Activated CD4-positive, alpha-beta T cell treated with anti-CD3 and anti-CD28 coated beads, Interleukin-2, amount 50 U/mL, for 1 hour (primary cell): ENCODE data around the gene PCDHB3.
A peak's percentile ranks its signal among the peaks of the same experiment; 100 is the strongest.
"Not testable (repeated sequence)": the region's sequence is repeated elsewhere in the genome, so short reads cannot be mapped to it uniquely, and the experiment has no call there.

Source experiments
- DNase-seq: peaks from one replicate; pipeline ENCODE4 v3.0.0-alpha.2; 2020

Gene PCDHB3

DNA sequence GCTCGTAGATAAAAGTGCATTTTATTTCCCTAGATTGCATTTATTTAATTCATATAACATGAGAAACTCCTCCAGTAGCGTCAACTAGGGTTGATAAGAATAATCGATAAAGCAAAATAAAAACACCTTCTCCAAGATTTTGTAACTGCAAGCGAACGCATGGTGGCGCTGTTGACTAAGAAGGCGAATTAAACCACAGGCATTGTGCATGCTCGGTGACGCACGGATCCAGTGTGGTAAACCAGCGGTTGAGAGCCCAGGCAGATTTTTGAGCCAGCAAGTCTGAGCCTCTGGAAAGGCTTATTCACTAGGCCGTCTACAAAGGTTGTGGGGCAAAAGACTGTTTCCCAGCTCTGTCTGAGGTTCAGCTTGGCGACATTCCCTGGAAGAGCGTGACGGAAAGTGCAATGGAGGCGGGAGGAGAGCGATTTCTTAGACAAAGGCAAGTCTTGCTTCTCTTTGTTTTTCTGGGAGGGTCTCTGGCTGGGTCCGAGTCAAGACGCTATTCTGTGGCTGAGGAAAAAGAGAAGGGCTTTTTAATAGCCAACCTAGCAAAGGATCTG lies at the start of gene PCDHB3:
Gene PCDHB3, plus strand, starts transcription at position 231 of the 563 bp plus-strand sequence. Its CDS starts 177 bp downstream, at position 408.
- peak; percentile 9 for DNase-seq

GRCh38 chr5:141050622-141051520 lies 49.4 kb upstream of the PCDHB3 start, which contains the start of gene PCDHB1:
PCDHB1 (plus strand) TSS chr5:141051374; CDS start chr5:141051471, 97 bp downstream.
- DNase-seq, result no peak

- DNase-seq, result no peak
These were observed 48.8 kb upstream of the PCDHB3 start for GRCh38 chr5:141051521-141051866.

DNA sequence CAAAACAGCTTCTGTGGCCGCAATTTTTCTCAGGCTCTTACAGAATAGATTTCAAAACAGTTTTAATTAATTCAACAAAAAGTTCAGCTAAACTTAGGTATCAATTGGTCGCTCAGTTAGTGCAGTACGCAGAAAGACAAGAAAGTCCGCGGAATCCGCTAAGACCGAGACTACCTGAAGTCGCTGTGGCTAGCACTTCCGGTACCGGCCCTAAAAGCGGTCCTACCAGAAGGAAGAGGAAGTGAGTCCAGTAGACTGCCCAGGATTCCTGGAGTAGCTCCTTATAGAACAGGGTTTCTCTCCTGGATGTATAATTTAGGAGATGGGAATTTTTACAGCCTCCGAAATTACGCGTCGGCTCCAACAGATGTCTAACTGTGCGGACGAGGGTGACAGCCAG lies 22.4 kb upstream of the PCDHB3 start:
- no peak for DNase-seq

DNA sequence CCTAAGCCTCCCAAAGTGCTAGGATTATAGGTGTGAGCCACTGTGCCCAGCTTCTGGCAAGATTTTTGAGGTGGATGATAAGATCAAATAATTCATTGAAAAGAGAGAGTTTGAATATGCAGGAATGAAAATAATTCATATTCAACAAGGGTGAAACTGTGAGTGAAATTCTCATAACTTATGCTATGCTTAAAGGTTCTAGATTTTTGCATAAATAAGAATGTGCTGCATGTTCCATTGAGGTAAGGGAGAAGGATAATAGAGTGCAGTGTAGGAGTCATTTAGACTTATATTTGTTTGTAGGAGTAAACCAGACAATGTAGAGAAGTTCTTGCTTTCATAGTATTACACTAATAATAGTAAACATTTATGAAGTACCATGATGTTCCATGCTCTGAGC lies 18.0 kb upstream of the PCDHB3 start:
- no peak for DNase-seq

DNA sequence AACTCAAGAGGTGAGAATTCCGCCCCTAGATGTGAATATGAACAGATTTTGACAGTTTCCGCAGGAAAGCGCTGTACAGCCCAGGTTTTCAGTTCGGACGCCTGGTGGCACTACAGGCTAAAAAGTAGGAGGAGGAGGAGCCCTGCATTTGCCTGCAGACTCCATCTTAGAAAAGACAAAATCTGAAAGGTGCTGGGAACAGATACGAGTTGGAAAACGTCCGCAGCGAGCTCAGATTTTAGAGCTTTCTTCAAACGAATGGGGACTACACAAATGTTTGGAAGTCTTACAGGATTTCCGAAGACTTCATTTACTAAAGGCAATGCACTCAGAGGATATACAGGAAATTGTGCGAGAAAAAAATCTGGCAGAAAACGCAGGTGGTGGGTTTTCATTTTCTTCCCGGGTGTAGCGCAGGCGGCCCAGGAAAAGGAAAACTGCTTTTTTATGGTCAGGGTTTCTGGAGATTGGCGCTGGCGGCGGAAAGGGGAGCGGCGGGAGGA lies 15.7 kb upstream of the PCDHB3 start:
- DNase-seq, result peak; percentile 30

DNA sequence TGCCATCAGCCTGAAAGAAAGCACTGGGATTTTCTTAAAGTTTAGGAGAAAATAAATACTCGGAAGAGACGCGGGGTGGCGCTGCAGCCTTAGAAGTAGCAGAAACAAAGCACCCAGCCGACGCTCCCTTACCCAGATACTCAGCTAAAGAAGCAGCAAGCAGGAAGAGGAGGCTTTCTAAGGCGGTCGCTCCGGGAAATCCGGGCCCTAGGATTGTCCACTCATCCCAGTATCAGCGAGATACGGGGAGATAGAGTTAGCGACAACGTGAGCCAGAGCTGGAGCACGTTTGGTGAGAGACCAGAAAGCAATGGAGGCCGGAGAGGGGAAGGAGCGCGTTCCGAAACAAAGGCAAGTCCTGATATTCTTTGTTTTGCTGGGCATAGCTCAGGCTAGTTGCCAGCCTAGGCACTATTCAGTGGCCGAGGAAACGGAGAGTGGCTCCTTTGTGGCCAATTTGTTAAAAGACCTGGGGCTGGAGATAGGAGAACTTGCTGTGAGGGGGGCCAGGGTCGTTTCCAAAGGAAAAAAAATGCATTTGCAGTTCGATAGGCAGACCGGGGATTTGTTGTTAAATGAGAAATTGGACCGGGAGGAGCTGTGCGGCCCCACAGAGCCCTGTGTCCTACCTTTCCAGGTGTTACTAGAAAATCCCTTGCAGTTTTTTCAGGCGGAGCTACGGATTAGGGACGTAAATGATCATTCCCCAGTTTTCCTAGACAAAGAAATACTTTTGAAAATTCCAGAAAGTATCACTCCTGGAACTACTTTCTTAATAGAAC lies 5.6 kb upstream of the PCDHB3 start, which contains the start of gene PCDHB2:
Gene PCDHB2, plus strand, starts transcription at position 135 of the 782 bp plus-strand sequence. Its CDS starts 176 bp downstream, at position 311.
- DNase-seq, result no peak

GRCh38 chr5:141095263-141095641 lies 5.0 kb upstream of the PCDHB3 start:
- DNase-seq, result no peak

GRCh38 chr5:141096181-141096580 lies 4.1 kb upstream of the PCDHB3 start:
- not testable (repeated sequence) for DNase-seq

- DNase-seq, result not testable (repeated sequence)
These were observed 3.7 kb upstream of the PCDHB3 start for GRCh38 chr5:141096586-141096985.

- DNase-seq, result no peak
These were observed 786 bp downstream of the PCDHB3 start for GRCh38 chr5:141101059-141101458.

- DNase-seq, result not testable (repeated sequence)
These were observed 1.8 kb downstream of the PCDHB3 start for GRCh38 chr5:141102070-141102469.

GRCh38 chr5:141102471-141102870 lies 2.2 kb downstream of the PCDHB3 start:
- not testable (repeated sequence) for DNase-seq

GRCh38 chr5:141105350-141105749 lies 5.1 kb downstream of the PCDHB3 start:
- no peak for DNase-seq

- no peak for DNase-seq
These were observed 19.0 kb downstream of the PCDHB3 start for GRCh38 chr5:141119250-141119649.

- DNase-seq, result no peak
These were observed 21.3 kb downstream of the PCDHB3 start, which contains the start of gene PCDHB4 for GRCh38 chr5:141121563-141121962. PCDHB4 (plus strand) TSS chr5:141121818; CDS start chr5:141121999, 181 bp downstream.

DNA sequence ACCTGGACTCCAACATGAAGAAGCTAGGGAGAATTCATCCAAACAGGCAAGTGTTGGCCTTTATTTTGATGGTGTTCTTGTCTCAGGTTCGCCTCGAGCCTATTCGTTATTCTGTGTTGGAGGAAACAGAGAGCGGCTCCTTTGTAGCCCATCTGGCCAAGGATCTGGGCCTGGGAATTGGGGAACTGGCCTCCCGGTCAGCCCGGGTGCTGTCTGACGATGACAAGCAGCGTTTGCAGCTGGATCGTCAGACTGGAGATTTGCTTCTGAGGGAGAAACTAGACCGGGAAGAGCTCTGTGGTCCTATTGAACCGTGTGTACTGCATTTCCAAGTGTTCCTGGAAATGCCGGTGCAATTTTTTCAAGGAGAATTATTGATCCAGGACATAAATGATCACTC lies 21.7 kb downstream of the PCDHB3 start:
- no peak for DNase-seq

DNA sequence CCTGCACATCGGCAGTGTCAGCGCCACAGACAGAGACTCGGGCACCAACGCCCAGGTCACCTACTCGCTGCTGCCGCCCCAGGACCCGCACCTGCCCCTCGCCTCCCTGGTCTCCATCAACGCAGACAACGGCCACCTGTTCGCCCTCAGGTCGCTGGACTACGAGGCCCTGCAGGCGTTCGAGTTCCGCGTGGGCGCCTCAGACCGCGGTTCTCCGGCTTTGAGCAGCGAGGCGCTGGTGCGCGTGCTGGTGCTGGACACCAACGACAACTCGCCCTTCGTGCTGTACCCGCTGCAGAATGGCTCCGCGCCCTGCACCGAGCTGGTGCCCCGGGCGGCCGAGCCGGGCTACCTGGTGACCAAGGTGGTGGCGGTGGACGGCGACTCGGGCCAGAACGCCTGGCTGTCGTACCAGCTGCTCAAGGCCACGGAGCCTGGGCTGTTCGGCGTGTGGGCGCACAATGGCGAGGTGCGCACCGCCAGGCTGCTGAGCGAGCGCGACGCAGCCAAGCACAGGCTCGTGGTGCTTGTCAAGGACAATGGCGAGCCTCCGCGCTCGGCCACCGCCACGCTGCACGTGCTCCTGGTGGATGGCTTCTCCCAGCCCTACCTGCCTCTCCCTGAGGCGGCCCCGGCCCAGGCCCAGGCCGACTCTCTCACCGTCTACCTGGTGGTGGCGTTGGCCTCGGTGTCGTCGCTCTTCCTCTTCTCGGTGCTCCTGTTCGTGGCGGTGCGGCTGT lies 23.3 kb downstream of the PCDHB3 start:
- DNase-seq, result not testable (repeated sequence)

DNA sequence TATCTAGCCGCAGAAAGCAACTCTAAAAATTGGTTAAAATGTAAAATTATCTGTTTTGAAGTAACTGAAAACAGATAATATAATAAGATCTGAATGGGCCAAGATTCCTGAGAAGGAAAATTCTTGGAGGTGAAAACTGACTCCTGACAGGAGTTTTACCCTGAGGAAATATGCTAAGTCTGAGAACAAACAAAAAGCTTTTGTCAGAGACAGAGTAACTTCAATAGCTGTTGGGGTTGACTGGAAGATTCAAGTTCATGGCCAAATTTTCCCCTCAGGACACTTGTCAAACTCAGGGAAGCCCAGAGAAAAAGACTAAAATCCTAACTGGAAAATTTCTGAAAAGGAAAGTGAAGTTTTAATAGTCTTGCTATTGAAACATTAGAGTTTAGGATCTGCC lies 27.0 kb downstream of the PCDHB3 start:
- no peak for DNase-seq

DNA sequence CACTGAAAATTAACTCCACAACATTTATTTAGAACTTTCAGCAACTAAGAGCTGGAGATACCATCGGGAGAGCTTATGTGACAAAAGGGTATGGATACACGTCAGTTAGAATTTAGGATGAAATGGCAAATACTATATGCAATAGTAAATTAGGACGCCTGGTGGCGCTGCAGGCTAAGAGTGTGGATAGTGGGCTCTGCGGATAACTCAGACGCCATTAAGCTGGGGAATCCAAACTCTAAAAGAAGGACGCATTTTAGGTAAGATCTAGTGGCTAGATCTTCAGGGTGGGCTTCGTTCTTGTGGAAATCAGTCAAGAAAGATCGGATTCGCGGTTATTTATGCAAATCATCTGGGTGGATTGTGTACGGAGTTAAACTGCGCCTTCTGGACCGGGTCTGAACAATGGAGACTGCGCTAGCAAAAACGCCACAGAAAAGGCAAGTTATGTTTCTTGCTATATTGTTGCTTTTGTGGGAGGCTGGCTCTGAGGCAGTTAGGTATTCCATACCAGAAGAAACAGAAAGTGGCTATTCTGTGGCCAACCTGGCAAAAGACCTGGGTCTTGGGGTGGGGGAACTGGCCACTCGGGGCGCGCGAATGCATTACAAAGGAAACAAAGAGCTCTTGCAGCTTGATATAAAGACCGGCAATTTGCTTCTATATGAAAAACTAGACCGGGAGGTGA lies 34.9 kb downstream of the PCDHB3 start, which contains the start of gene PCDHB5:
Gene PCDHB5, plus strand, starts transcription at position 177 of the 688 bp plus-strand sequence. Its CDS starts 229 bp downstream, at position 406.
- no peak for DNase-seq

DNA sequence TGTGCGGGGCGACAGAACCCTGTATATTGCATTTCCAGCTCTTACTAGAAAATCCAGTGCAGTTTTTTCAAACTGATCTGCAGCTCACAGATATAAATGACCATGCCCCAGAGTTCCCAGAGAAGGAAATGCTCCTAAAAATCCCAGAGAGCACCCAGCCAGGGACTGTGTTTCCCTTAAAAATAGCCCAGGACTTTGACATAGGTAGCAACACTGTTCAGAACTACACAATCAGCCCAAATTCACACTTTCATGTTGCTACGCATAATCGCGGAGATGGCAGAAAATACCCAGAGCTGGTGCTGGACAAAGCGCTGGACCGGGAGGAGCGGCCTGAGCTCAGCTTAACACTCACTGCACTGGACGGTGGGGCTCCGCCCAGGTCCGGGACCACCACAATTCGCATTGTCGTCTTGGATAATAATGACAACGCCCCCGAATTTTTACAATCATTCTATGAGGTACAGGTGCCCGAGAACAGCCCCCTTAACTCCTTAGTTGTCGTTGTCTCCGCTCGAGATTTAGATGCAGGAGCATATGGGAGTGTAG lies 35.5 kb downstream of the PCDHB3 start:
- DNase-seq, result no peak
